G401.6 (cell line): Measurements from ENCODE around the gene BFSP1.

ENCODE experiments used
- FAIRE-seq: peaks from 2 replicates; lab custom pipeline; 2012; peaks lifted over from hg19 to GRCh38; lab: Jason Lieb, UNC

The BFSP1 gene

GRCh38 chr20:17530716-17531664 is at the start of gene BFSP1:
BFSP1 (minus strand) TSS chr20:17531379; CDS start chr20:17531329, 50 bp downstream.
- no peak for FAIRE-seq

GRCh38 chr20:17580895-17581294 is 49.7 kb upstream of the BFSP1 start:
- FAIRE-seq = no peak

- no peak for FAIRE-seq
Measured at GRCh38 chr20:17579369-17580039, 48.3 kb upstream of the BFSP1 start.

GRCh38 chr20:17576215-17576614 is 45.0 kb upstream of the BFSP1 start:
- no peak for FAIRE-seq

GRCh38 chr20:17573463-17573862 is 42.3 kb upstream of the BFSP1 start:
- no peak for FAIRE-seq

- no peak for FAIRE-seq
Measured at GRCh38 chr20:17572034-17572638, 41.0 kb upstream of the BFSP1 start.

GRCh38 chr20:17571153-17571527 is 40.0 kb upstream of the BFSP1 start:
- FAIRE-seq = no peak

- no peak for FAIRE-seq
Measured at GRCh38 chr20:17570347-17571152, 39.4 kb upstream of the BFSP1 start.

- peak; percentile 13 for FAIRE-seq
Measured at GRCh38 chr20:17569616-17570346, 38.6 kb upstream of the BFSP1 start, which contains the start of gene DSTN. DSTN (plus strand) TSS chr20:17570075; CDS start chr20:17570209, 134 bp downstream.

- peak; percentile 80 for FAIRE-seq
Measured at GRCh38 chr20:17568972-17569521, 37.9 kb upstream of the BFSP1 start.

GRCh38 chr20:17568045-17568788 is 37.0 kb upstream of the BFSP1 start:
- no peak for FAIRE-seq

- no peak for FAIRE-seq
Measured at GRCh38 chr20:17566345-17566744, 35.2 kb upstream of the BFSP1 start.

GRCh38 chr20:17565169-17565845 is 34.1 kb upstream of the BFSP1 start:
- no peak for FAIRE-seq

GRCh38 chr20:17562804-17563305 is 31.7 kb upstream of the BFSP1 start:
- FAIRE-seq = no peak

- no peak for FAIRE-seq
Measured at GRCh38 chr20:17560344-17561074, 29.3 kb upstream of the BFSP1 start.

- FAIRE-seq = no peak
Measured at GRCh38 chr20:17559338-17559737, 28.2 kb upstream of the BFSP1 start.

- FAIRE-seq = no peak
Measured at GRCh38 chr20:17558941-17559304, 27.7 kb upstream of the BFSP1 start.

- no peak for FAIRE-seq
Measured at GRCh38 chr20:17558154-17558940, 27.2 kb upstream of the BFSP1 start.
